GM19035 (cell line): ENCODE measurements around the gene C2orf92.
A peak's percentile ranks its signal among the peaks of the same experiment; 100 is the strongest.
"Not testable (repeated sequence)": the region's sequence is repeated elsewhere in the genome, so short reads cannot be mapped to it uniquely, and the experiment has no call there.

Source experiments
- ATAC-seq: cut with Tn5 transposase; IDR thresholded peaks from one replicate; pipeline ENCODE4 v1.9.1; 2021; ENCODE audit not compliant: unreplicated experiment

Gene C2orf92

GRCh38 chr2:97659256-97660043 is 10.1 kb upstream of the C2orf92 start:
- ATAC-seq, result no peak

DNA sequence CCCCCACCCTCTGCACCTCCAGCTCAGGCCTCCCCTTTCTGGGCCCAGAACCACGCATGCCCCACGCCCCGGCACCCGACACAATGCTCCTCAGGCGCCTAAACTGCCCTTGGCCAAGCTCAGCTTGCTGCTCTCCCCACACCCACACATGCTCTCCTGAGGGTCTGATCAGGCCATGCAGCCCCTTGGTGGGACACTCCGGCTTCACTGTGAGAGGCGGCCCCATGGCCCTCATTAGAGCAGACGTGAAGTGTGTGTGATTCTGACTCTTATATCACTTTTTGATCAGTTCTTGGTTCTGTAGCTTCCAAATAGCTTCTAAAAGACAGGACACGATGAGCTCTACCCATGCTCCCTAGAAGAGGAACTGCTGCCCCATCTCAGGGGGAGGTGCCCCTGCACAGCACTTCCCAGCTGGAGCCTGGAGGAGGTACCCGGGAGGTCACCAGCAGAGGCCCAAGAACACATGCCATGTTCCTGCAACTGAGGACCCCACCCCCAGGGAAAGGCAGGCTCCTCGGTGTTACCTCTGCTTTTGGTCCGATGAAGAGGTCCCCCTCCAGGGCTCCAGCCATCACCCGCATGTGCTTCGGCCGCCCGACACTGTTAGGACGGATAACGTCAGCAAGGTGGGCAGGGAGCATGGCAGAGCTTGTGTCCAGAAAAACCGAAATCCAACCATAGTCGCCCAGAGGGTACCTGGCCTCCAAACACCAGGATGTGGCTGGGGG is 9.3 kb upstream of the C2orf92 start:
- ATAC-seq, result no peak

GRCh38 chr2:97660775-97661389 is 8.6 kb upstream of the C2orf92 start:
- ATAC-seq, result no peak

- no peak for ATAC-seq
These were observed 7.6 kb upstream of the C2orf92 start for GRCh38 chr2:97661927-97662326.

DNA sequence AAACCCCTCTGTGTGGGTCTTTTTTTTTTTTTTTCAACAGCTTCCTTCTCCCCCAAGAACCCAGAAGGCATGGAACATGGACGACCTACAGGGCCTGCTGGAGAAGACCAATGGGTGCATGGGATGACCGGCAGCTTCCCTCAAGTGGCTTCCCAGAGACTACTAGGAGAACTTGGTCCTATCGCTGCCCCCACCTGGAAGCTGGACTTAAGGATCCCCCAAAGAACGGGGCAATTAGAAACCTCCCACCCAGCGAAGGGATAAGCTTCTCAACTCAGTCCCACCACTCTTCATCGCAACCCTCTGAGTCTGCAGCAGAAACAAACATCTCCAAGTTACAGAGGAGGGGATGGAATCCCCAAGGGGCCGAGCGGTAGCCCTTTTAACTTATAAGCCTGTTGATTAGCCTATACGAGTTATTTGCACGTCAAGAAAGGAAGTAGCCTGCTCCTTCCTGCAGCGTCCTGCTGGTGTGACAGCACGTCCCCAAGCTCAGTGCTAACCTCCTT is 7.1 kb upstream of the C2orf92 start:
- no peak for ATAC-seq

GRCh38 chr2:97662895-97663625 is 6.5 kb upstream of the C2orf92 start:
- ATAC-seq, result peak; percentile 39

DNA sequence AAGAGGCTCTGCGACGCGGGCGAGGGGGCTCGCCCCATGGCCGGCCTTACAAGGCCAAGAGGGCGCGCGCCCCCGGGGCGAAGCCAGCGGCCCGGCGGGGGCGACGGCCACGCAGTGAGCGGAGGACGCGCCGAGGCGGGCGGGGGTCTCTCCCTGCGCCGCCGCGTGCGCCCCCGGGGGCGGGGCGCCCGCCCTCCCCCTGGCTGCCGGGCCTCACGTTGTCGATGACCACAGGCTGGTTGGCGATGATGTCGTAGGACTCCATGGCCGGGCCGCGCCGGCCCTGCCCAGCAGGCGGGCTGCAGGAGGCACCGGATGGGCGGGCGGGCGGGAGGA is 5.9 kb upstream of the C2orf92 start:
- ATAC-seq, result no peak

- peak; percentile 90 for ATAC-seq
These were observed 5.4 kb upstream of the C2orf92 start, which contains the start of gene ACTR1B for GRCh38 chr2:97663962-97664635. ACTR1B (minus strand) TSS chr2:97664044; CDS start chr2:97663890, 154 bp downstream.

DNA sequence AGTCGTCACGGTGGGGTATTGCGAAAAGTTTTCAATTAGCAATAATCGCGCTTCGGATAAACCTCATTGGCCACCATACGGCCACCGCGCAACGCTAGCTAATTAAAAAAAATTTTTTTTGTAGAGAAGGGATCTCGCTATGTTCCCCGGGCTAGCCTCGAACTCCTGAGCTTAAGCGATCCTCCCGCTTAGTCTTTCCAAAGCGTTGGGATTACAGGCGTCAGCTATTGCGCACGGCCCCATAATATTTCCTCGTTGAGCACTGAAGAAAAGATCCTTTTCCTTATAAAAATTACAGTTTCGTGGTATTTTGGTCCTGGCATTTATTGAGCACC is 4.9 kb upstream of the C2orf92 start:
- no peak for ATAC-seq

GRCh38 chr2:97670471-97670870 is 958 bp downstream of the C2orf92 start:
- ATAC-seq, result no peak

DNA sequence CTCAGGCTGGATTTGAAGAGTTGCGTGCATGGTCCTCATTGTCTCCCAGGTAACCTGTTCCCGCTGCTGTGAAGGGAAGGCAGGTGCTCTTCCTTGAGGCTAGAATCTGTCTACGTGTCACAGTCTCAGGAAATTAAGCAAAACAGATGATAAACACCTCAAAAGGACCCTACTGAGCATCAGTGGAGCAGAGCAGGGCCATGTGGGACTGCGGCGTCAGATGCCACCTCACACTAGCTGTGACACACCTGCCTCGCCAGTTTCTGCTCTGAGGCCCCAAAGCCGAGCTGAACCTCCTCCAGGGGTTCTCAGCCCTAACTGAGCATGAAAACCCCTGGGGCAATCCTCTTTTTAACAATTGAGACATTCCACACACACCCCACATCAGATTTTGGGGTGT is 2.0 kb downstream of the C2orf92 start:
- no peak for ATAC-seq

GRCh38 chr2:97672606-97673140 is 3.2 kb downstream of the C2orf92 start:
- ATAC-seq, result not testable (repeated sequence)

- no peak for ATAC-seq
These were observed 3.8 kb downstream of the C2orf92 start for GRCh38 chr2:97673182-97673914.

GRCh38 chr2:97673915-97674283 is 4.4 kb downstream of the C2orf92 start:
- ATAC-seq, result no peak

DNA sequence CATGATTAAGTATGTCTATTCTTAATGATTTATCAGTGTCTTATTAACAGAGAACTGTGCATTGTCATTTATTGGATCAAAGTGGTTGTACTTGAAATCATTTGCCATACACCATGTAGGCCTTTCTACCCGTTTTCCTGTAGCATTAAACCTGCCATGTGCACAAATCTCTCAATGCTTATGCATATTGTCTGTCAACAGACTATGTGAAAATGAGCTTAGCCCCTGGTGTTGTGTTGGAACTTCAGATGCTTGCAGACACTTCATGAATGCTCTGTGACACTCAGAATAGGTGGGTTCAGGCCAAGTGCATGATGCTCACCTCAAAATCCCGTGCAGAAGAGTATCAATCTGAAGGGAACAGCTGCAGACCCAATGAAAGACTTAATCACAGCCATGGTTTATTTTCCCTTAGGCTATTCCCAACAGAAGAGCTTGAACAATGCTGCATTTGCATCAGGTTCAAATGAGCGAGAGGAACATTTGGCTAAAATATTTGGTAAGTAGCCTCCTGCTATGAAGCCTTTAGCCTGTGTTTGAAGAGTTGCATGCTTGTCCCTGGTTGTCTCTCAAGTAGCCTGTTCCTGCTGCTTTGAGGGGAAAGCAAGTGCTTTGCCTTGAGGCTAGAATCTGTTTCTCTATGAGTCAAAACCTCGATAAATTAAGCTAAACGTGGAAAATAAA is 6.1 kb downstream of the C2orf92 start:
- ATAC-seq, result no peak

GRCh38 chr2:97676620-97677019 is 7.1 kb downstream of the C2orf92 start:
- no peak for ATAC-seq

DNA sequence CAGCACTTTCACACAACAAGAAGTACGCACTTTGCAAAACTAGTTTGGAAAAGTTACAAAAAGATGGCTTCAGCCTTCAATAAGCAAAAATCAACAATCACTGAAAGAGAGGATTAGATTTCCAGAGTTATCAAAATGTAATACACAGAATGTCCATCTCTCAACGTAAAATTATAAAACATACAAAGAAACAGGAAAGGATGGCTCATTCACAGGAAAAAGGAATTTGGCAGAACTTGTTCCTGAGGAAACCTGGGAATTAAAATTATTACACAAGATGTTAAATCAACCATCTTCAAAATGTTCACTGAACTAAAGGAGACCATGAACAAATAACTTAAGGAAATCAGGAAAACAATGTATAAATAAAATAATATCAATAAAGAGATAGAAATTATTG is 8.0 kb downstream of the C2orf92 start:
- no peak for ATAC-seq

DNA sequence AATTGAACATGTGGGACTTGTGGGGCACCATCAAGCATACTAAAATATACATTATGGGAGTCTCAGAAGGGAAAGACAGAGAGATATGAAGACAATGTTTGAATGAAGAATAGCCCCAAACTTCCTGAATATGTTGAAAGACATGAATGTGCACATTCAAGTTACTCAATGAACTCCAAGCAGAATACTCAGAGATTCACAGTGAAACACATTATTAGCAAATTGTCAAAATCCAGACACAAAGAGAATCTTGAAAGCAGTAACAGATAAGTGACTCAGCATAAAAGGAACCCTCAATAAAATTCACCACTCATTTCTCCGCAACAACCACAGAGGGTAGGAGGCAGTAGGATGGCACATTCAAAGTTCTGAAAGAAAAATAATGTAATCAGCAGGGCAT is 8.8 kb downstream of the C2orf92 start:
- no peak for ATAC-seq

DNA sequence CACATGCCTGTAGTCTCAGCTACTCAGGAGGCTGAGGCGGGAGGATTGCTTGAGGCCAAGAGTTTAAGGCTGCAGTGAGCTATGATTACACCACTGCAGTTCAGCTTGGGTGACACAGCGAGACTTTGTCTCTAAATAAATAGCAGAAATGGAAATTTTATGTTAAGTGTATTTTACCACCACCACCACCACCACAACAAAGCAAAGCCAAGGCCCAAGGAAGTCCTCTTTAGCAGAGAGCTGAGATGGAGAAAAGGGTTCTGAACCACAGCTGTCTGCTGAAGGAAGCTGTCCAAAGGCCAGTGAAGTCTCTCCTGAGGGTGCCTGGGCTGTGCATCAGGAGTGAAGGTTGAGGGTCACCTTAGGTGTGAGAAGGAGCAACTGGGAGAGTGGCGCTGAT is 17.7 kb downstream of the C2orf92 start:
- not testable (repeated sequence) for ATAC-seq
